ENCODE results near the gene CATSPERD.
"Not testable (repeated sequence)": the region's sequence is repeated elsewhere in the genome, so short reads cannot be mapped to it uniquely, and the experiment has no call there.

CATSPERD gene

GRCh38 chr19:5686326-5686646, 34.2 kb upstream of the CATSPERD start:
- no peak for DNase-seq

GRCh38 chr19:5686647-5687359, 33.6 kb upstream of the CATSPERD start:
- DNase-seq, result peak; percentile 95

- no peak for DNase-seq
These were observed 32.9 kb upstream of the CATSPERD start for GRCh38 chr19:5687360-5688198.

- not testable (repeated sequence) for DNase-seq
These were observed 32.1 kb upstream of the CATSPERD start for GRCh38 chr19:5688262-5688881.

GRCh38 chr19:5690125-5690954, 30.1 kb upstream of the CATSPERD start, which contains the start of gene RPL36:
TSS of gene RPL36 (plus strand) at chr19:5690295. CDS start at chr19:5690508, 213 bp downstream.
- peak; percentile 100 for DNase-seq

- peak; percentile 45 for DNase-seq
These were observed 29.2 kb upstream of the CATSPERD start for GRCh38 chr19:5690955-5691821.

GRCh38 chr19:5691822-5692722, 28.4 kb upstream of the CATSPERD start:
- peak; percentile 28 for DNase-seq

- no peak for DNase-seq
These were observed 27.7 kb upstream of the CATSPERD start for GRCh38 chr19:5692723-5693194.

GRCh38 chr19:5693195-5694166, 27.0 kb upstream of the CATSPERD start:
- no peak for DNase-seq

GRCh38 chr19:5694167-5694955, 26.1 kb upstream of the CATSPERD start:
- no peak for DNase-seq

GRCh38 chr19:5694956-5695648, 25.3 kb upstream of the CATSPERD start:
- no peak for DNase-seq

GRCh38 chr19:5695649-5696195, 24.7 kb upstream of the CATSPERD start:
- no peak for DNase-seq

GRCh38 chr19:5696196-5697021, 24.0 kb upstream of the CATSPERD start:
- no peak for DNase-seq

- DNase-seq, result no peak
These were observed 23.2 kb upstream of the CATSPERD start for GRCh38 chr19:5697022-5697889.

- DNase-seq, result no peak
These were observed 22.4 kb upstream of the CATSPERD start for GRCh38 chr19:5697890-5698634.
